GM12878 (cell line): ENCODE data around the gene CC2D1A. TPM values are rescaled to one million over a fixed set of nuclear protein-coding genes. Genes with fewer than 3 reads are reported as not detected.

ENCODE experiments used
- ATAC-seq: fragments of 200-7000 bp; cut with Tn5 transposase; 3 replicates; pipeline ENCODE4 v1.9.1; 2020; ENCODE audit warnings: mild to moderate bottlenecking, moderate library complexity
- BruUV-seq: library from RNA; stranded (reverse); fragments of 400-500 nt; replicated peaks from 2 replicates; lab custom pipeline; 2021; lab: Mats Ljungman, UMichigan
- CTCF ChIA-PET: fragments of 300-600 bp; sonication (Branson Sonifier 250); formaldehyde crosslinking; extraction: SDS; loops from one replicate; lab custom pipeline; 2021; ENCODE audit warnings: inconsistent platforms; lab: Yijun Ruan, JAX
- POLR2A ChIA-PET: fragments of 350-600 bp; formaldehyde crosslinking; extraction: SDS; loops from one replicate; lab custom pipeline; 2021; ENCODE audit warnings: inconsistent platforms; lab: Charles Lee
- RAD21 ChIA-PET: fragments of 300-600 bp; sonication (Branson Sonifier 250); formaldehyde crosslinking; loops from one replicate; lab custom pipeline; 2023; ENCODE audit warnings: antibody characterized with exemption; ENCODE audit not compliant: unreplicated experiment; lab: Charles Lee
- SMC1A ChIA-PET: fragments of 300-600 bp; sonication (Branson Sonifier 250); formaldehyde crosslinking; loops from one replicate; lab custom pipeline; 2023; ENCODE audit not compliant: unreplicated experiment, uncharacterized antibody; lab: Charles Lee
- DNase-seq: peaks from one replicate; pipeline ENCODE4 v3.0.0-alpha.2; 2011; ENCODE audit warnings: low read depth, low spot score
- FAIRE-seq: peaks from 3 replicates; lab custom pipeline; 2011; peaks lifted over from hg19 to GRCh38; lab: Jason Lieb, UNC
- H2AFZ ChIP-seq: 2 replicates; pipeline ENCODE4 v1.6.0; 2011; ENCODE audit warnings: low read depth, low read length, control low read depth; ENCODE audit not compliant: control insufficient read depth
- H3K27ac ChIP-seq: 2 replicates; pipeline ENCODE4 v1.5.1; 2011; ENCODE audit warnings: control low read depth; ENCODE audit not compliant: control insufficient read depth, insufficient read depth
- H3K27me3 ChIP-seq, 2 experiments: replicated peaks in 1 of 2; 2 replicates each; pipeline versions ENCODE4 v1.6.0 to v1.6.1; 2011; ENCODE audit warnings: low read length in 1 of 2; ENCODE audit not compliant: control insufficient read depth in 2 of 2, insufficient read depth in 2 of 2
- H3K36me3 ChIP-seq, 2 experiments: 2 replicates each; pipeline ENCODE4 v1.5.1; 2011; ENCODE audit warnings: low read length in 1 of 2; ENCODE audit not compliant: control insufficient read depth in 2 of 2, insufficient read depth in 2 of 2
- H3K4me1 ChIP-seq: 2 replicates; pipeline ENCODE4 v1.6.1; 2011; ENCODE audit warnings: mild to moderate bottlenecking, low read length, moderate library complexity, mixed read lengths; ENCODE audit not compliant: control insufficient read depth, insufficient read depth
- H3K4me2 ChIP-seq: 2 replicates; pipeline ENCODE4 v1.6.0; 2011; ENCODE audit warnings: control low read depth; ENCODE audit not compliant: control insufficient read depth, insufficient read depth
- H3K4me3 ChIP-seq: fragments of 200-600 bp; sonication (generic); 2 replicates; pipeline ENCODE4 v1.5.1; 2016
- H3K79me2 ChIP-seq: 2 replicates; pipeline ENCODE4 v1.6.0; 2011; ENCODE audit warnings: low read length; ENCODE audit not compliant: control insufficient read depth, insufficient read depth
- H3K9ac ChIP-seq: 2 replicates; pipeline ENCODE4 v1.8.0; 2011; ENCODE audit warnings: low read length, control low read depth, mixed read lengths; ENCODE audit not compliant: control insufficient read depth, insufficient read depth
- H3K9me3 ChIP-seq: replicated peaks from 3 replicates; pipeline ENCODE4 v1.5.1; 2011; ENCODE audit warnings: mild to moderate bottlenecking, low read length; ENCODE audit not compliant: control insufficient read depth, insufficient read depth
- H4K20me1 ChIP-seq: 2 replicates; pipeline ENCODE4 v1.6.0; 2011; ENCODE audit not compliant: control insufficient read depth, insufficient read depth
- CHD1 ChIP-seq: IDR thresholded peaks from 2 replicates; pipeline ENCODE4 v1.6.1; 2012; ENCODE audit warnings: low read depth, low read length, improper control_type of control experiment
- CHD2 ChIP-seq: IDR thresholded peaks from 2 replicates; pipeline ENCODE4 v1.6.1; 2011; ENCODE audit warnings: low read depth, low read length, improper control_type of control experiment, borderline replicate concordance
- EED ChIP-seq: sonication (generic); IDR thresholded peaks from 2 replicates; pipeline ENCODE4 v1.6.1; 2016; ENCODE audit warnings: antibody characterized with exemption, low read depth
- MTA3 ChIP-seq: IDR thresholded peaks from 2 replicates; pipeline ENCODE4 v1.6.1; 2012; ENCODE audit warnings: low read length, inconsistent platforms, borderline replicate concordance
- PAX5 ChIP-seq: IDR thresholded peaks from 2 replicates; pipeline ENCODE4 v1.6.1; 2011; ENCODE audit warnings: low read depth, low read length, borderline replicate concordance
- POLR2AphosphoS5 ChIP-seq: IDR thresholded peaks from 2 replicates; pipeline ENCODE4 v1.6.1; 2011; ENCODE audit warnings: mild to moderate bottlenecking, low read length, inconsistent platforms
- RB1 ChIP-seq: fragments of 450-650 bp; formaldehyde crosslinking; IDR thresholded peaks from 2 replicates; pipeline ENCODE4 v1.6.1; 2017; ENCODE audit warnings: mild to moderate bottlenecking, borderline replicate concordance
- SIN3A ChIP-seq: IDR thresholded peaks from 2 replicates; pipeline ENCODE4 v1.6.1; 2012; ENCODE audit warnings: low read depth, low read length, improper control_type of control experiment
- TARDBP ChIP-seq: IDR thresholded peaks from 2 replicates; pipeline ENCODE4 v1.6.1; 2016; ENCODE audit warnings: borderline replicate concordance
- ZNF622 ChIP-seq: fragments of 450-650 bp; IDR thresholded peaks from 2 replicates; pipeline ENCODE4 v1.6.1; 2017; ENCODE audit warnings: mild to moderate bottlenecking, inconsistent platforms
- WGBS: methylation state at CpG from one replicate; pipeline ENCODE4 v1.1.6; 2016; ENCODE audit warnings: low lambda C conversion rate; ENCODE audit not compliant: insufficient replicate concordance, insufficient coverage; ENCODE audit errors: missing lambda C conversion rate; 5-methylcytosine and 5-hydroxymethylcytosine counted together
- in situ Hi-C: fragments of 300-500 bp; cut with MboI; formaldehyde crosslinking; loops from 9 replicates; pipeline ENCODE4 v1.14.3; 2018; ENCODE audit warnings: mixed read lengths
- intact Hi-C: fragments of 100-400 bp; cut with micrococcal nuclease; formaldehyde crosslinking; loops from one replicate; pipeline ENCODE4 v1.14.2; 2022; ENCODE audit not compliant: unreplicated experiment
- polyA plus RNA-seq, 11 experiments: library from polyadenylated mRNA; depleted of rRNA in 4 of 11; unstranded in 6 of 11; stranded (reverse) in 5 of 11; fragments of >200 nt; fragmentation: Nextera tagmentation in 4 of 11; fragmentation: Illumina TruSeq in 1 of 11; extraction: Ambion mirVana in 4 of 11; extraction: Trizol in 1 of 11; gene quantifications; 1 replicate in 1 of 11; 2 replicates in 10 of 11; pipeline versions ENCODE4 v1.2.1 to v1.2.3, GENCODE V29; 2011 to 2016; ENCODE audit warnings: inconsistent platforms in 2 of 11, missing spikeins in 2 of 11, low read depth in 1 of 11
- total RNA-seq, 4 experiments: library from RNA; depleted of rRNA in 3 of 4; stranded (reverse); fragments of >200 nt in 3 of 4; fragmentation: Illumina TruSeq in 1 of 4; extraction: Trizol in 1 of 4; gene quantifications; 2 replicates each; pipeline versions ENCODE4 v1.2.1 to v1.2.3, GENCODE V29; 2013 to 2021
- TF ChIP-seq, protein P1 (sequence below): fragments of 150-350 bp; IDR thresholded peaks from 2 replicates; pipeline ENCODE4 v1.6.1; 2014; ENCODE audit warnings: mild to moderate bottlenecking, low read depth, low read length
- TF ChIP-seq, protein P2 (sequence below): fragments of 450-650 bp; IDR thresholded peaks from 2 replicates; pipeline ENCODE4 v1.6.1; 2017; ENCODE audit warnings: low read depth, mild to moderate bottlenecking, moderate library complexity
- TF ChIP-seq, protein P3 (sequence below): fragments of 450-650 bp; formaldehyde crosslinking; IDR thresholded peaks from 2 replicates; pipeline ENCODE4 v1.4.0; 2022; ENCODE audit warnings: mild to moderate bottlenecking, moderate library complexity
- TF ChIP-seq, protein P4 (sequence below): IDR thresholded peaks from 2 replicates; pipeline ENCODE4 v1.6.1; 2011; ENCODE audit warnings: borderline replicate concordance, low read depth, mild to moderate bottlenecking, moderate library complexity, low read length; ENCODE audit not compliant: insufficient read depth, poor library complexity, severe bottlenecking
- TF ChIP-seq, protein P5 (sequence below): fragments of 450-650 bp; IDR thresholded peaks from 2 replicates; pipeline ENCODE4 v1.6.1; 2017; ENCODE audit warnings: mild to moderate bottlenecking, low read depth, inconsistent platforms; ENCODE audit not compliant: poor library complexity, severe bottlenecking

Gene CC2D1A
- total and polyA plus RNA-seq, 10 of the 15 experiments (the other 5 are each of a cell fraction or from before 2014, with no cell fraction given) = 0.13 to 36.1 (median 16.1) TPM

DNA sequence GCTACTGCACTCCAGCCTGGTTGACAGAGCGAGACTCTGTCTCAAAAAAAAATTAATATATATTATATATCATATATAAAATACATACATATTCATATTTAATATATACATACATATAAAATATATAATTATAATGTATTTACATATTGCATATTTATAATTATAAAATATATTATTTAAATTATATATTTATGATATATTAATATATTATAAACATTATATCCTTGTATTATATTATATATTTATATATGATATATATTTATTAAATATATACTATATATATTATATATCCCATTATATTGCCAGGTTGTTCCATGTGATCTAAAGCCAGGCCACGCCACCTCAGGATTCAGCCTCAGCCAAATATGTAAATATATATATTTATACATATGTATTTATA lies 9.8 kb upstream of the CC2D1A start:
- no peaks in the 10 kb centered on the region for H3K79me2 ChIP-seq
- H3K27me3 ChIP-seq = no peaks in the 10 kb centered on the region
- H3K36me3 ChIP-seq = no peaks in the 10 kb centered on the region
- FAIRE-seq = no peak
- DNase-seq = no peak
- H3K4me3 ChIP-seq = no peak overlapping the region
- ChIA-PET POLR2A (no interaction called here), RAD21 (no interaction called here), SMC1A (no interaction called here)
- TF ChIP-seq PAX5 (no peak), MTA3 (no peak), POLR2AphosphoS5 (no peak), ZNF622 (no peak), RB1 (no peak), CHD2 (no peak), TARDBP (no peak), SIN3A (no peak), EED (no peak), CHD1 (no peak)
- TF ChIP-seq, protein P1, sequence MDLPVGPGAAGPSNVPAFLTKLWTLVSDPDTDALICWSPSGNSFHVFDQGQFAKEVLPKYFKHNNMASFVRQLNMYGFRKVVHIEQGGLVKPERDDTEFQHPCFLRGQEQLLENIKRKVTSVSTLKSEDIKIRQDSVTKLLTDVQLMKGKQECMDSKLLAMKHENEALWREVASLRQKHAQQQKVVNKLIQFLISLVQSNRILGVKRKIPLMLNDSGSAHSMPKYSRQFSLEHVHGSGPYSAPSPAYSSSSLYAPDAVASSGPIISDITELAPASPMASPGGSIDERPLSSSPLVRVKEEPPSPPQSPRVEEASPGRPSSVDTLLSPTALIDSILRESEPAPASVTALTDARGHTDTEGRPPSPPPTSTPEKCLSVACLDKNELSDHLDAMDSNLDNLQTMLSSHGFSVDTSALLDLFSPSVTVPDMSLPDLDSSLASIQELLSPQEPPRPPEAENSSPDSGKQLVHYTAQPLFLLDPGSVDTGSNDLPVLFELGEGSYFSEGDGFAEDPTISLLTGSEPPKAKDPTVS = no peak
- TF ChIP-seq, protein P2, sequence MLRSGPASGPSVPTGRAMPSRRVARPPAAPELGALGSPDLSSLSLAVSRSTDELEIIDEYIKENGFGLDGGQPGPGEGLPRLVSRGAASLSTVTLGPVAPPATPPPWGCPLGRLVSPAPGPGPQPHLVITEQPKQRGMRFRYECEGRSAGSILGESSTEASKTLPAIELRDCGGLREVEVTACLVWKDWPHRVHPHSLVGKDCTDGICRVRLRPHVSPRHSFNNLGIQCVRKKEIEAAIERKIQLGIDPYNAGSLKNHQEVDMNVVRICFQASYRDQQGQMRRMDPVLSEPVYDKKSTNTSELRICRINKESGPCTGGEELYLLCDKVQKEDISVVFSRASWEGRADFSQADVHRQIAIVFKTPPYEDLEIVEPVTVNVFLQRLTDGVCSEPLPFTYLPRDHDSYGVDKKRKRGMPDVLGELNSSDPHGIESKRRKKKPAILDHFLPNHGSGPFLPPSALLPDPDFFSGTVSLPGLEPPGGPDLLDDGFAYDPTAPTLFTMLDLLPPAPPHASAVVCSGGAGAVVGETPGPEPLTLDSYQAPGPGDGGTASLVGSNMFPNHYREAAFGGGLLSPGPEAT = no peak
- TF ChIP-seq, protein P3, sequence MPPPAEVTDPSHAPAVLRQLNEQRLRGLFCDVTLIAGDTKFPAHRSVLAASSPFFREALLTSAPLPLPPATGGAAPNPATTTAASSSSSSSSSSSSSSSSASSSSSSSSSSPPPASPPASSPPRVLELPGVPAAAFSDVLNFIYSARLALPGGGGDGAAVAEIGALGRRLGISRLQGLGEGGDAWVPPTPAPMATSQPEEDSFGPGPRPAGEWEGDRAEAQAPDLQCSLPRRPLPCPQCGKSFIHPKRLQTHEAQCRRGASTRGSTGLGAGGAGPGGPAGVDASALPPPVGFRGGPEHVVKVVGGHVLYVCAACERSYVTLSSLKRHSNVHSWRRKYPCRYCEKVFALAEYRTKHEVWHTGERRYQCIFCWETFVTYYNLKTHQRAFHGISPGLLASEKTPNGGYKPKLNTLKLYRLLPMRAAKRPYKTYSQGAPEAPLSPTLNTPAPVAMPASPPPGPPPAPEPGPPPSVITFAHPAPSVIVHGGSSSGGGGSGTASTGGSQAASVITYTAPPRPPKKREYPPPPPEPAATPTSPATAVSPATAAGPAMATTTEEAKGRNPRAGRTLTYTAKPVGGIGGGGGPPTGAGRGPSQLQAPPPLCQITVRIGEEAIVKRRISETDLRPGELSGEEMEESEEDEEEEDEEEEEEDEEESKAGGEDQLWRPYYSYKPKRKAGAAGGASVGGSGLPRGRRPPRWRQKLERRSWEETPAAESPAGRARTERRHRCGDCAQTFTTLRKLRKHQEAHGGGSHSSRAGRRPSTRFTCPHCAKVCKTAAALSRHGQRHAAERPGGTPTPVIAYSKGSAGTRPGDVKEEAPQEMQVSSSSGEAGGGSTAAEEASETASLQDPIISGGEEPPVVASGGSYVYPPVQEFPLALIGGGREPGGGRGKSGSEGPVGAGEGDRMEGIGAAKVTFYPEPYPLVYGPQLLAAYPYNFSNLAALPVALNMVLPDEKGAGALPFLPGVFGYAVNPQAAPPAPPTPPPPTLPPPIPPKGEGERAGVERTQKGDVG (CRISPR knock-in tag) = no peak
- TF ChIP-seq, protein P4, sequence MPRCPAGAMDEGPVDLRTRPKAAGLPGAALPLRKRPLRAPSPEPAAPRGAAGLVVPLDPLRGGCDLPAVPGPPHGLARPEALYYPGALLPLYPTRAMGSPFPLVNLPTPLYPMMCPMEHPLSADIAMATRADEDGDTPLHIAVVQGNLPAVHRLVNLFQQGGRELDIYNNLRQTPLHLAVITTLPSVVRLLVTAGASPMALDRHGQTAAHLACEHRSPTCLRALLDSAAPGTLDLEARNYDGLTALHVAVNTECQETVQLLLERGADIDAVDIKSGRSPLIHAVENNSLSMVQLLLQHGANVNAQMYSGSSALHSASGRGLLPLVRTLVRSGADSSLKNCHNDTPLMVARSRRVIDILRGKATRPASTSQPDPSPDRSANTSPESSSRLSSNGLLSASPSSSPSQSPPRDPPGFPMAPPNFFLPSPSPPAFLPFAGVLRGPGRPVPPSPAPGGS = no peak
- TF ChIP-seq, protein P5, sequence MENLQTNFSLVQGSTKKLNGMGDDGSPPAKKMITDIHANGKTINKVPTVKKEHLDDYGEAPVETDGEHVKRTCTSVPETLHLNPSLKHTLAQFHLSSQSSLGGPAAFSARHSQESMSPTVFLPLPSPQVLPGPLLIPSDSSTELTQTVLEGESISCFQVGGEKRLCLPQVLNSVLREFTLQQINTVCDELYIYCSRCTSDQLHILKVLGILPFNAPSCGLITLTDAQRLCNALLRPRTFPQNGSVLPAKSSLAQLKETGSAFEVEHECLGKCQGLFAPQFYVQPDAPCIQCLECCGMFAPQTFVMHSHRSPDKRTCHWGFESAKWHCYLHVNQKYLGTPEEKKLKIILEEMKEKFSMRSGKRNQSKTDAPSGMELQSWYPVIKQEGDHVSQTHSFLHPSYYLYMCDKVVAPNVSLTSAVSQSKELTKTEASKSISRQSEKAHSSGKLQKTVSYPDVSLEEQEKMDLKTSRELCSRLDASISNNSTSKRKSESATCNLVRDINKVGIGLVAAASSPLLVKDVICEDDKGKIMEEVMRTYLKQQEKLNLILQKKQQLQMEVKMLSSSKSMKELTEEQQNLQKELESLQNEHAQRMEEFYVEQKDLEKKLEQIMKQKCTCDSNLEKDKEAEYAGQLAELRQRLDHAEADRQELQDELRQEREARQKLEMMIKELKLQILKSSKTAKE = no peak
- TF ChIP-seq, all 136 proteins: peak for 0
- H3K9me3 ChIP-seq = no peaks in the 10 kb centered on the region
- no TSS peak for BruUV-seq
- CTCF ChIA-PET = no interaction called here
- no peaks in the 10 kb centered on the region for H4K20me1 ChIP-seq
- no peak overlapping the region for H3K27ac ChIP-seq
- ATAC-seq = no peak
- 75% methylated on average over 2 of the region's 2 CpGs for WGBS
- no peaks in the 10 kb centered on the region for H3K4me1 ChIP-seq
- H3K4me2 ChIP-seq = no peak overlapping the region
- in situ Hi-C loops = loop anchor here (25.0 kb wide), 1 partner anchor 441 kb away; no protein-coding TSS in a partner anchor
- no peak overlapping the region for H3K9ac ChIP-seq
- H2AFZ ChIP-seq = no peak overlapping the region
- intact Hi-C loops = no loop called here
